CD4-positive, alpha-beta T cell treated with Interleukin-10 for 1 hour (primary cell): ENCODE measurements around the gene MICB.

Experiments
- DNase-seq: peaks from one replicate; pipeline ENCODE4 v3.0.0-alpha.2; 2020

MICB gene

GRCh38 chr6:31543639-31544038 is 45.7 kb downstream of the MICB start:
- no peak for DNase-seq

- no peak for DNase-seq
Measured at GRCh38 chr6:31544676-31545075, 46.7 kb downstream of the MICB start.

GRCh38 chr6:31545291-31545690 is 47.3 kb downstream of the MICB start:
- DNase-seq = no peak

GRCh38 chr6:31546339-31546957 is 48.5 kb downstream of the MICB start, which contains the start of gene ATP6V1G2:
Gene ATP6V1G2 (minus strand): TSS chr6:31546608. CDS start chr6:31546559, 49 bp downstream.
- DNase-seq = peak; percentile 89

- DNase-seq = peak; percentile 92
Measured at GRCh38 chr6:31546958-31547726, 49.2 kb downstream of the MICB start, which contains the start of gene NFKBIL1. Gene NFKBIL1 (plus strand): TSS chr6:31547608. CDS start chr6:31547695, 87 bp downstream.

GRCh38 chr6:31547727-31548543 is 50.0 kb downstream of the MICB start:
- no peak for DNase-seq

GRCh38 chr6:31548544-31548873 is 50.6 kb downstream of the MICB start:
- no peak for DNase-seq

- DNase-seq = peak; percentile 79
Measured at GRCh38 chr6:31551371-31551770, 53.4 kb downstream of the MICB start.

- no peak for DNase-seq
Measured at GRCh38 chr6:31556307-31556706, 58.4 kb downstream of the MICB start.

- no peak for DNase-seq
Measured at GRCh38 chr6:31557443-31558317, 59.7 kb downstream of the MICB start.

GRCh38 chr6:31558318-31558625 is 60.3 kb downstream of the MICB start:
- DNase-seq = no peak

GRCh38 chr6:31558631-31559500 is 60.9 kb downstream of the MICB start:
- DNase-seq = peak; percentile 72

- DNase-seq = no peak
Measured at GRCh38 chr6:31559606-31559957, 61.6 kb downstream of the MICB start.

GRCh38 chr6:31559958-31560696 is 62.2 kb downstream of the MICB start:
- peak; percentile 66 for DNase-seq

- DNase-seq = no peak
Measured at GRCh38 chr6:31560697-31561058, 62.7 kb downstream of the MICB start.
